ENCODE measurements around the gene C11orf16. TPM values are rescaled to one million over a fixed set of nuclear protein-coding genes. Genes with fewer than 3 reads are reported as not detected.
"Not testable (repeated sequence)": the region's sequence is repeated elsewhere in the genome, so short reads cannot be mapped to it uniquely, and the experiment has no call there.

The C11orf16 gene
- total RNA-seq, result not detected
- long read RNA-seq, donor 1, partial matches to known transcripts, result 0 of 1 reads
- long read RNA-seq, donor 1, other reads (novel, unspliced or antisense), result 1 of 1 reads
- long read RNA-seq, donor 2, result 0 reads

GRCh38 chr11:8932564-8933180, at the start of gene C11orf16:
TSS of gene C11orf16 (minus strand) at chr11:8932947. CDS start at chr11:8932308, 639 bp downstream.
- DNase-seq, result no peak
- no peak for ATAC-seq

GRCh38 chr11:8980485-8980884, 47.7 kb upstream of the C11orf16 start:
- no peak for TF ChIP-seq CTCF (IDR thresholded peaks at IDR 0.05)
- Histone ChIP-seq H3K4me1 (ENCODE audit: low read depth) (no peaks in the 10 kb centered on the region), H3K4me3 (no peak overlapping the region), H3K9me3 (no peaks in the 10 kb centered on the region), H3K36me3 (ENCODE audit: low read depth) (no peaks in the 10 kb centered on the region)
- no peak for DNase-seq
- no peak for ATAC-seq
- intact Hi-C loops (cut with DNase I, micrococcal nuclease), result no loop called here

More at GRCh38 chr11:8932564-8933180, at the start of gene C11orf16:
- Histone ChIP-seq H3K4me1 (ENCODE audit: low read depth) (no peaks in the 10 kb centered on the region), H3K9me3 (no peaks in the 10 kb centered on the region), H3K36me3 (ENCODE audit: low read depth) (no peaks in the 10 kb centered on the region), H3K4me3 (no peak within 1 kb of the TSS)
- intact Hi-C loops (cut with DNase I, micrococcal nuclease), result no loop called here
- TF ChIP-seq CTCF (IDR thresholded peaks at IDR 0.05), result no peak

GRCh38 chr11:8979365-8979764, 46.6 kb upstream of the C11orf16 start:
- H3K4me1 ChIP-seq (ENCODE audit: low read depth); H3K4me3 ChIP-seq; DNase-seq; ATAC-seq; intact Hi-C loops (cut with DNase I, micrococcal nuclease); H3K36me3 ChIP-seq (ENCODE audit: low read depth); H3K9me3 ChIP-seq: not testable (repeated sequence)

- H3K9me3 ChIP-seq, result no peaks in the 10 kb centered on the region
- DNase-seq, result no peak
- no peaks in the 10 kb centered on the region for H3K4me1 ChIP-seq (ENCODE audit: low read depth)
- H3K36me3 ChIP-seq (ENCODE audit: low read depth), result no peaks in the 10 kb centered on the region
- no peak for TF ChIP-seq CTCF (IDR thresholded peaks at IDR 0.05)
- ATAC-seq, result no peak
- no peak overlapping the region for H3K4me3 ChIP-seq
- intact Hi-C loops (cut with DNase I, micrococcal nuclease), result no loop called here
Measured at GRCh38 chr11:8973121-8973520, 40.4 kb upstream of the C11orf16 start.

- intact Hi-C loops (cut with DNase I, micrococcal nuclease), result no loop called here
- Histone ChIP-seq H3K4me3 (no peak overlapping the region), H3K36me3 (ENCODE audit: low read depth) (no peaks in the 10 kb centered on the region), H3K9me3 (no peaks in the 10 kb centered on the region), H3K4me1 (ENCODE audit: low read depth) (no peaks in the 10 kb centered on the region)
- DNase-seq (no peak), ATAC-seq (no peak)
- TF ChIP-seq CTCF (IDR thresholded peaks at IDR 0.05), result no peak
Measured at GRCh38 chr11:8971924-8972316, 39.2 kb upstream of the C11orf16 start.

GRCh38 chr11:8971196-8971923, 38.6 kb upstream of the C11orf16 start:
- H3K4me3 ChIP-seq, result no peak overlapping the region
- intact Hi-C loops (cut with DNase I, micrococcal nuclease), result no loop called here
- H3K4me1 ChIP-seq (ENCODE audit: low read depth), result no peaks in the 10 kb centered on the region
- no peaks in the 10 kb centered on the region for H3K9me3 ChIP-seq
- TF ChIP-seq CTCF (IDR thresholded peaks at IDR 0.05), result no peak
- DNase-seq, result no peak
- no peaks in the 10 kb centered on the region for H3K36me3 ChIP-seq (ENCODE audit: low read depth)
- no peak for ATAC-seq
